HG02981 (cell line): Measurements from ENCODE around the gene INHA.

Source experiments
- ATAC-seq: cut with Tn5 transposase; IDR thresholded peaks from one replicate; pipeline ENCODE4 v1.9.1; 2021; ENCODE audit warnings: mild to moderate bottlenecking, moderate library complexity; ENCODE audit not compliant: unreplicated experiment

INHA gene

GRCh38 chr2:219572237-219573001 is at the start of gene INHA:
TSS of gene INHA (plus strand) at chr2:219572310. CDS start at chr2:219572375, 65 bp downstream.
- no peak for ATAC-seq

GRCh38 chr2:219523031-219523671 is 49.0 kb upstream of the INHA start:
- ATAC-seq = no peak

- ATAC-seq = no peak
These were observed 47.3 kb upstream of the INHA start for GRCh38 chr2:219524817-219525216.

- no peak for ATAC-seq
These were observed 46.4 kb upstream of the INHA start for GRCh38 chr2:219525533-219526232.

- ATAC-seq = no peak
These were observed 45.6 kb upstream of the INHA start for GRCh38 chr2:219526320-219527075.

GRCh38 chr2:219527076-219527394 is 45.1 kb upstream of the INHA start:
- no peak for ATAC-seq

GRCh38 chr2:219527472-219527871 is 44.6 kb upstream of the INHA start:
- no peak for ATAC-seq

GRCh38 chr2:219530048-219530963 is 41.8 kb upstream of the INHA start:
- peak; percentile 85 for ATAC-seq

- no peak for ATAC-seq
These were observed 40.3 kb upstream of the INHA start for GRCh38 chr2:219531639-219532377.

GRCh38 chr2:219532378-219532649 is 39.8 kb upstream of the INHA start:
- ATAC-seq = no peak

- no peak for ATAC-seq
These were observed 38.0 kb upstream of the INHA start for GRCh38 chr2:219533930-219534661.

- ATAC-seq = no peak
These were observed 35.7 kb upstream of the INHA start for GRCh38 chr2:219536425-219536824.

GRCh38 chr2:219536967-219537366 is 35.1 kb upstream of the INHA start:
- ATAC-seq = no peak

GRCh38 chr2:219537657-219538488 is 34.2 kb upstream of the INHA start:
- no peak for ATAC-seq

GRCh38 chr2:219538504-219538951 is 33.6 kb upstream of the INHA start:
- ATAC-seq = no peak

GRCh38 chr2:219538956-219539788 is 32.9 kb upstream of the INHA start:
- ATAC-seq = no peak

GRCh38 chr2:219539926-219540678 is 32.0 kb upstream of the INHA start:
- no peak for ATAC-seq
